Nephron progenitor cell (in vitro differentiated cells): ENCODE results near the gene PHYHD1.

Experiments
- DNase-seq: peaks from one replicate; pipeline ENCODE4 v3.0.0; 2021
- H3K27ac Mint-ChIP-seq: 2 replicates; pipeline ENCODE4 v1.8.0; 2021; ENCODE audit warnings: mild to moderate bottlenecking, moderate library complexity, mixed read lengths
- H3K27me3 Mint-ChIP-seq: 2 replicates; pipeline ENCODE4 v1.8.0; 2021; ENCODE audit warnings: mild to moderate bottlenecking, low read depth, mixed read lengths; ENCODE audit not compliant: poor library complexity
- H3K36me3 Mint-ChIP-seq: 2 replicates; pipeline ENCODE4 v1.8.0; 2021; ENCODE audit warnings: low read depth, mixed read lengths
- H3K4me1 Mint-ChIP-seq: 2 replicates; pipeline ENCODE4 v1.8.0; 2021; ENCODE audit warnings: mixed read lengths
- H3K4me3 Mint-ChIP-seq: 2 replicates; pipeline ENCODE4 v1.8.0; 2021; ENCODE audit warnings: mild to moderate bottlenecking, moderate library complexity, mixed read lengths
- H3K9me3 Mint-ChIP-seq: 2 replicates; pipeline ENCODE4 v1.8.0; 2021; ENCODE audit warnings: mild to moderate bottlenecking, moderate library complexity, mixed read lengths
- CTCF ChIP-seq: fragments of 200-600 bp; sonication (generic); IDR thresholded peaks from 2 replicates; pipeline ENCODE4 v1.5.0; 2021; ENCODE audit warnings: antibody characterized with exemption

PHYHD1 gene

GRCh38 chr9:128913995-128914772 is 6.6 kb upstream of the PHYHD1 start:
- peaks cover 3% of the 10 kb centered on the region for H3K27me3 Mint-ChIP-seq
- H3K4me3 Mint-ChIP-seq, result no peak overlapping the region
- H3K9me3 Mint-ChIP-seq, result no peaks in the 10 kb centered on the region
- TF ChIP-seq CTCF, result no peak
- H3K4me1 Mint-ChIP-seq, result peaks cover 35% of the 10 kb centered on the region
- H3K27ac Mint-ChIP-seq, result no peak overlapping the region
- no peak for DNase-seq
- peaks cover 33% of the 10 kb centered on the region for H3K36me3 Mint-ChIP-seq

- TF ChIP-seq CTCF, result no peak
- peaks cover 40% of the 10 kb centered on the region for H3K4me1 Mint-ChIP-seq
- no peak for DNase-seq
- peaks cover 26% of the 10 kb centered on the region for H3K36me3 Mint-ChIP-seq
- no peaks in the 10 kb centered on the region for H3K9me3 Mint-ChIP-seq
- H3K27me3 Mint-ChIP-seq, result peaks cover 3% of the 10 kb centered on the region
- no peak overlapping the region for H3K27ac Mint-ChIP-seq
- no peak overlapping the region for H3K4me3 Mint-ChIP-seq
Measured at GRCh38 chr9:128916204-128916603, 4.6 kb upstream of the PHYHD1 start.

GRCh38 chr9:128916745-128917144 is 4.0 kb upstream of the PHYHD1 start:
- Mint-ChIP-seq H3K27ac (no peak overlapping the region), H3K27me3 (peaks cover 3% of the 10 kb centered on the region), H3K4me3 (no peak overlapping the region), H3K36me3 (peaks cover 26% of the 10 kb centered on the region), H3K9me3 (no peaks in the 10 kb centered on the region), H3K4me1 (peaks cover 40% of the 10 kb centered on the region)
- TF ChIP-seq CTCF, result no peak
- no peak for DNase-seq

GRCh38 chr9:128917151-128917849 is 3.5 kb upstream of the PHYHD1 start:
- no peak for DNase-seq
- peaks cover 39% of the 10 kb centered on the region for H3K4me1 Mint-ChIP-seq
- no peak overlapping the region for H3K4me3 Mint-ChIP-seq
- TF ChIP-seq CTCF, result no peak
- H3K36me3 Mint-ChIP-seq, result peaks cover 26% of the 10 kb centered on the region
- H3K27me3 Mint-ChIP-seq, result peaks cover under 1% of the 10 kb centered on the region
- peak overlapping the region; percentile 53 for H3K27ac Mint-ChIP-seq
- H3K9me3 Mint-ChIP-seq, result no peaks in the 10 kb centered on the region

- Mint-ChIP-seq H3K27ac (peak overlapping the region; percentile 92), H3K27me3 (no peaks in the 10 kb centered on the region), H3K4me3 (no peak overlapping the region), H3K36me3 (peaks cover 17% of the 10 kb centered on the region), H3K4me1 (peaks cover 24% of the 10 kb centered on the region), H3K9me3 (no peaks in the 10 kb centered on the region)
- DNase-seq, result no peak
- TF ChIP-seq CTCF, result no peak
Measured at GRCh38 chr9:128918921-128919320, 1.9 kb upstream of the PHYHD1 start.
